OCI-LY3 (cell line): Measurements from ENCODE around the gene GPR146.

ENCODE experiments used
- H2AFZ ChIP-seq: fragments of 200-600, 300-600 bp; shearing (Covaris generic); 2 replicates; pipeline ENCODE4 v1.6.0; 2014; ENCODE audit warnings: antibody characterized with exemption, low read depth, low read length
- H3K27ac ChIP-seq: fragments of 200-600, 300-600 bp; sonication (generic); 2 replicates; pipeline ENCODE4 v1.5.1; 2014; ENCODE audit warnings: mild to moderate bottlenecking, low read length, moderate library complexity, mixed read lengths
- H3K27me3 ChIP-seq: fragments of 200-600, 300-600 bp; sonication (generic); 2 replicates; pipeline ENCODE4 v1.6.1; 2014; ENCODE audit warnings: low read depth, low read length, mixed read lengths
- H3K36me3 ChIP-seq: fragments of 200-600, 300-600 bp; sonication (generic); replicated peaks from 2 replicates; pipeline ENCODE3; 2014; ENCODE audit warnings: low read depth, low read length, mixed read lengths
- H3K4me1 ChIP-seq: fragments of 300-600, 200-600 bp; sonication (generic); 2 replicates; pipeline ENCODE4 v1.6.1; 2014; ENCODE audit warnings: low read length, mixed read lengths
- H3K4me2 ChIP-seq: fragments of 200-600, 300-600 bp; sonication (generic); 2 replicates; pipeline ENCODE4 v1.6.1; 2014; ENCODE audit warnings: low read length, mixed read lengths
- H3K4me3 ChIP-seq: fragments of 300-600, 200-600 bp; sonication (generic); 2 replicates; pipeline ENCODE4 v1.5.1; 2014; ENCODE audit warnings: antibody characterized with exemption, mild to moderate bottlenecking, low read length, moderate library complexity
- H3K79me2 ChIP-seq: fragments of 300-600, 200-600 bp; shearing (Covaris generic); 2 replicates; pipeline ENCODE4 v1.6.1; 2014; ENCODE audit warnings: mild to moderate bottlenecking, low read length, mixed read lengths
- H3K9ac ChIP-seq: fragments of 300-600, 200-600 bp; shearing (Covaris generic); 2 replicates; pipeline ENCODE4 v1.6.0; 2014; ENCODE audit warnings: mild to moderate bottlenecking, low read length, moderate library complexity
- H3K9me3 ChIP-seq: fragments of 200-600, 300-600 bp; shearing (Covaris generic); 2 replicates; pipeline ENCODE4 v1.6.1; 2014; ENCODE audit warnings: low read length, mixed read lengths; ENCODE audit not compliant: insufficient read depth
- H4K20me1 ChIP-seq: fragments of 200-600, 300-600 bp; sonication (generic); 2 replicates; pipeline ENCODE4 v1.6.1; 2016; ENCODE audit warnings: low read length, mixed read lengths; ENCODE audit not compliant: insufficient read depth
- EZH2phosphoT487 ChIP-seq: fragments of 200-600 bp; shearing (Covaris generic); IDR thresholded peaks from 2 replicates; pipeline ENCODE4 v1.6.1; 2018; ENCODE audit warnings: antibody characterized with exemption, mixed run types, low read depth
- TF ChIP-seq, protein P1 (sequence below): fragments of 200-600, 300-600 bp; sonication (generic); IDR thresholded peaks from 2 replicates; pipeline ENCODE4 v1.5.1; 2014; ENCODE audit warnings: antibody characterized with exemption, low read length, low read depth

Gene GPR146

GRCh38 chr7:1017586-1018333, 26.6 kb upstream of the GPR146 start:
- no peaks in the 10 kb centered on the region; the same call in 1 of the 2 replicates for H3K79me2 ChIP-seq
- H3K36me3 ChIP-seq, result no peaks in the 10 kb centered on the region
- TF ChIP-seq, protein P1, sequence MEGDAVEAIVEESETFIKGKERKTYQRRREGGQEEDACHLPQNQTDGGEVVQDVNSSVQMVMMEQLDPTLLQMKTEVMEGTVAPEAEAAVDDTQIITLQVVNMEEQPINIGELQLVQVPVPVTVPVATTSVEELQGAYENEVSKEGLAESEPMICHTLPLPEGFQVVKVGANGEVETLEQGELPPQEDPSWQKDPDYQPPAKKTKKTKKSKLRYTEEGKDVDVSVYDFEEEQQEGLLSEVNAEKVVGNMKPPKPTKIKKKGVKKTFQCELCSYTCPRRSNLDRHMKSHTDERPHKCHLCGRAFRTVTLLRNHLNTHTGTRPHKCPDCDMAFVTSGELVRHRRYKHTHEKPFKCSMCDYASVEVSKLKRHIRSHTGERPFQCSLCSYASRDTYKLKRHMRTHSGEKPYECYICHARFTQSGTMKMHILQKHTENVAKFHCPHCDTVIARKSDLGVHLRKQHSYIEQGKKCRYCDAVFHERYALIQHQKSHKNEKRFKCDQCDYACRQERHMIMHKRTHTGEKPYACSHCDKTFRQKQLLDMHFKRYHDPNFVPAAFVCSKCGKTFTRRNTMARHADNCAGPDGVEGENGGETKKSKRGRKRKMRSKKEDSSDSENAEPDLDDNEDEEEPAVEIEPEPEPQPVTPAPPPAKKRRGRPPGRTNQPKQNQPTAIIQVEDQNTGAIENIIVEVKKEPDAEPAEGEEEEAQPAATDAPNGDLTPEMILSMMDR, result no peak
- TF ChIP-seq EZH2phosphoT487, result no peak
- peaks cover 14% of the 10 kb centered on the region for H4K20me1 ChIP-seq
- no peak overlapping the region for H3K9ac ChIP-seq
- no peak overlapping the region for H2AFZ ChIP-seq
- H3K27me3 ChIP-seq, result no peaks in the 10 kb centered on the region
- no peak overlapping the region for H3K4me3 ChIP-seq
- no peaks in the 10 kb centered on the region for H3K9me3 ChIP-seq
- no peak overlapping the region for H3K4me2 ChIP-seq
- no peak overlapping the region for H3K27ac ChIP-seq
- no peaks in the 10 kb centered on the region for H3K4me1 ChIP-seq

DNA sequence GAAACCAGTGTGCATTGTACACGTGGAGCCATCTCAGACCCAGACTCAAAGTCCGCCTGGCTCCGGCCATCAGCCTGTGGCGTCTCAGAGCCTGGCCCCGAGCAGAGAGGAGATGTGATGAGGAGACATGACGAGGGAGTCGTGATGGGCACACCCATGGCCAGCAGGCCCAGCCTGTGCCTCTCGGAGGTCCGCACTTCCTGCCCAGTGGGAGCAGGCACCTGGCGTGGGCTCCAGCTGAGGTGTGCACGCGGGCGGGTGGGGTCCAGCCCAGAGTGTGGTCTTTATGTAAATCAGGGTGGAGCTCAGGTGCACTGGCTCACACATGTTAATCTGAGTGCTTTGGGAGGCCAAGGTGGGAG, 26.0 kb upstream of the GPR146 start:
- Histone ChIP-seq H3K36me3 (no peaks in the 10 kb centered on the region), H4K20me1 (peaks cover 19% of the 10 kb centered on the region), H3K9ac (no peak overlapping the region), H3K27me3 (no peaks in the 10 kb centered on the region), H3K4me1 (peaks cover 4% of the 10 kb centered on the region), H3K9me3 (no peaks in the 10 kb centered on the region), H3K79me2 (peaks cover 4% of the 10 kb centered on the region; the same call in 1 of the 2 replicates), H3K27ac (no peak overlapping the region), H3K4me2 (no peak overlapping the region), H2AFZ (no peak overlapping the region), H3K4me3 (no peak overlapping the region)
- no peak for TF ChIP-seq EZH2phosphoT487
- TF ChIP-seq, protein P1, result no peak

- Histone ChIP-seq H3K27ac (no peak overlapping the region), H3K9ac (no peak overlapping the region), H3K4me2 (no peak overlapping the region), H4K20me1 (peaks cover 27% of the 10 kb centered on the region), H3K9me3 (no peaks in the 10 kb centered on the region), H3K4me1 (peaks cover 14% of the 10 kb centered on the region), H3K27me3 (no peaks in the 10 kb centered on the region), H3K36me3 (no peaks in the 10 kb centered on the region), H2AFZ (no peak overlapping the region), H3K79me2 (peaks cover 9% of the 10 kb centered on the region; the same call in 1 of the 2 replicates), H3K4me3 (no peak overlapping the region)
- no peak for TF ChIP-seq EZH2phosphoT487
- TF ChIP-seq, protein P1, result no peak
Measured at GRCh38 chr7:1019255-1019785, 25.0 kb upstream of the GPR146 start.

- no peak overlapping the region for H3K4me2 ChIP-seq
- no peak overlapping the region for H3K27ac ChIP-seq
- peaks cover 10% of the 10 kb centered on the region; the same call in 1 of the 2 replicates for H3K79me2 ChIP-seq
- no peaks in the 10 kb centered on the region for H3K27me3 ChIP-seq
- H4K20me1 ChIP-seq, result peaks cover 27% of the 10 kb centered on the region
- H3K36me3 ChIP-seq, result no peaks in the 10 kb centered on the region
- H2AFZ ChIP-seq, result no peak overlapping the region
- peaks cover 21% of the 10 kb centered on the region for H3K4me1 ChIP-seq
- no peak overlapping the region for H3K9ac ChIP-seq
- TF ChIP-seq, protein P1, result no peak
- no peak for TF ChIP-seq EZH2phosphoT487
- no peaks in the 10 kb centered on the region for H3K9me3 ChIP-seq
- no peak overlapping the region for H3K4me3 ChIP-seq
Measured at GRCh38 chr7:1019789-1020610, 24.3 kb upstream of the GPR146 start.
